Activated CD4-positive, alpha-beta memory T cell treated with anti-CD3 and anti-CD28 coated beads for 36 hours (primary cell): ENCODE data around the gene NETO1. TPM values are rescaled to one million over a fixed set of nuclear protein-coding genes. Genes with fewer than 3 reads are reported as not detected.

ENCODE experiments used
- CTCF ChIA-PET: fragments of 350-600 bp; sonication (Branson Sonifier 250); formaldehyde crosslinking; loops from one replicate; lab custom pipeline; 2021; ENCODE audit warnings: antibody characterized with exemption, inconsistent platforms; lab: Charles Lee
- POLR2A ChIA-PET: fragments of 350-600 bp; sonication (Branson Sonifier 250); formaldehyde crosslinking; loops from one replicate; lab custom pipeline; 2021; ENCODE audit warnings: antibody characterized with exemption; lab: Charles Lee
- DNase-seq: peaks from one replicate; pipeline ENCODE4 v3.0.0-alpha.2; 2020
- H3K27ac Mint-ChIP-seq: one replicate; pipeline ENCODE4 v1.8.0; 2021; ENCODE audit warnings: mixed read lengths
- H3K27me3 Mint-ChIP-seq: one replicate; pipeline ENCODE4 v1.8.0; 2021; ENCODE audit warnings: mixed read lengths
- H3K36me3 Mint-ChIP-seq: one replicate; pipeline ENCODE4 v1.8.0; 2021; ENCODE audit warnings: mixed read lengths
- H3K4me1 Mint-ChIP-seq: one replicate; pipeline ENCODE4 v1.8.0; 2021; ENCODE audit warnings: low read depth, mixed read lengths
- H3K4me3 Mint-ChIP-seq: one replicate; pipeline ENCODE4 v1.8.0; 2021; ENCODE audit warnings: mild to moderate bottlenecking, mixed read lengths
- H3K9me3 Mint-ChIP-seq: one replicate; pipeline ENCODE4 v1.8.0; 2021; ENCODE audit warnings: mixed read lengths
- intact Hi-C: fragments of 100-400 bp; cut with micrococcal nuclease; formaldehyde crosslinking; loops from one replicate; pipeline ENCODE4 v1.15.1; 2023
- total RNA-seq, 2 experiments: library from RNA; stranded (reverse); gene quantifications; one replicate each; pipeline ENCODE4 v1.2.3, GENCODE V29; 2021

NETO1 gene
- total RNA-seq, 2 experiments from 2014 or later, result not detected

DNA sequence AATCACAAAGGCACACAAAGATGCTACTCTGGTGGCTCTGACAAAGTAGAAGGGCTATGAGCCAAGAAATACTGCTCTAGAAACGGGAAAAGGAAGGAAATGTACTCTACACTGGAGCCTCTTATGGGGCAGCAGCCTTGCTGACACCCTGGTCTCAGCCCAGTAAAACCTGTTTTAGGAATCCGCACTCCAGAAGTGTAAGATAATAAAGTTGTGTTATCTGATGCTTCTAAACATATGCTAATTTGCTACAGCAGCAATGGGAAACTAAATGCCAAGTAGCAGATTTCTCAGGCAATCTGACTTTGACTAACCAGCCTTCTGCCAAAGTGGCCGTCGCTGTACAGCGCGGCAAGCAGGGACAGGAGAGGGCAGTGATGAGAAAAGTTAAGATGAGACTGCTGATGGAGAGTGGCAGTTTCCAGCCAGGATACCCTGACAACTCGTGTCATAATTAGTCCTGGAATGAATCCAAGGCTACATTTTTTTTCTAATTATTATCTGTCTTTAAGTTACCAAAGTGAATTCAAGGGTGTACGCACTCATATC lies 99.0 kb downstream of the NETO1 start:
- Mint-ChIP-seq H3K9me3 (no peaks in the 10 kb centered on the region), H3K27me3 (no peaks in the 10 kb centered on the region), H3K4me1 (no peaks in the 10 kb centered on the region), H3K27ac (no peak overlapping the region), H3K36me3 (no peaks in the 10 kb centered on the region), H3K4me3 (no peak overlapping the region)
- ChIA-PET POLR2A (no interaction called here), CTCF (no interaction called here)
- intact Hi-C loops, result no loop called here
- no peak for DNase-seq

- POLR2A ChIA-PET, result no interaction called here
- intact Hi-C loops, result loop anchor here (1.0 to 5.0 kb wide), 2 partner anchors 1080 to 1320 kb away; no protein-coding TSS in a partner anchor
- no peak for DNase-seq
- no peaks in the 10 kb centered on the region for H3K36me3 Mint-ChIP-seq
- H3K4me1 Mint-ChIP-seq, result no peaks in the 10 kb centered on the region
- H3K27ac Mint-ChIP-seq, result no peak overlapping the region
- H3K27me3 Mint-ChIP-seq, result no peaks in the 10 kb centered on the region
- CTCF ChIA-PET, result interaction anchor here (0.6 to 2.3 kb wide), 6 partner anchors 9 to 1354 kb away, joined by 3 to 14 read pairs (median 3); no protein-coding TSS in a partner anchor
- no peak overlapping the region for H3K4me3 Mint-ChIP-seq
- H3K9me3 Mint-ChIP-seq, result no peaks in the 10 kb centered on the region
Measured at GRCh38 chr18:72762515-72763122, 105.2 kb downstream of the NETO1 start.

GRCh38 chr18:72752220-72752619 lies 115.6 kb downstream of the NETO1 start:
- no peak overlapping the region for H3K4me3 Mint-ChIP-seq
- H3K27ac Mint-ChIP-seq, result no peak overlapping the region
- ChIA-PET POLR2A (no interaction called here), CTCF (interaction anchor here (0.6 kb wide), 1 partner anchor 10 kb away, joined by 3 read pairs; no protein-coding TSS in a partner anchor)
- H3K27me3 Mint-ChIP-seq, result no peaks in the 10 kb centered on the region
- no peaks in the 10 kb centered on the region for H3K4me1 Mint-ChIP-seq
- intact Hi-C loops, result no loop called here
- no peaks in the 10 kb centered on the region for H3K9me3 Mint-ChIP-seq
- H3K36me3 Mint-ChIP-seq, result no peaks in the 10 kb centered on the region
- no peak for DNase-seq

DNA sequence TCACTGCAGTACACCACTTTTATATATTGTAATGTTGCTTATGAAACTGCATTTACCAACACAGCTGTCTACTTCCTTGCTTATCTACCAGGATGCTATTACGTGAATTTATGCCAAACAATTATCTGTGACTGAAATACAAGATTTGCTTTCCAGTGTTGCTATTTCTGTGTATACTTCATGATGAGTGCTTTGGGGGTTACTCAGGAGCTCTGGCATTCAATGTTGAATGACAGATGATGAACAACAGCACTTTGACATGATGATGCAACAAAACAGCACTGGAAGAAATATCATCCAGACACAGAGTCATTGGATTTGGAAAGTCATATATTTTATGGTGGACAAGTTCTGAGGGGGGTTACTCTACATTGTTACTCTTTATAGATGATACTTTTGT lies 125.8 kb downstream of the NETO1 start:
- POLR2A ChIA-PET, result no interaction called here

DNA sequence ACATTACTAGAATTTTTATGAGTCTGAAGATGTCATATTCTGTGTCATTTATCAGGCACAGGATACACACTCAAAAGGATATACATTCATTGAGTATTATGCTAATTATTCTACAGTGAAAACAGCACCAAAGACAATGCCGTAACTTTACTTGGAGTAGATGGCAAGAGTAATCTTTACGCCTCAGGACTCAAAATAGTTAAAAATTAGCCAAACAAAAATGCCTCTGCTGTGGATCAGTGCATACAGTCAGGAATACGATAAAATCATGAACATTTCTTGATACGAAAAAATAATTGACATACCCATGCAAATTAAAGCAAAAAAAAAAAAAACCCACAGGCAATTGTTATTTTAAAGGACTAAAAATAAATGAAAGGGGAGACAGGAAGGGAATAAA lies 129.7 kb downstream of the NETO1 start:
- no peaks in the 10 kb centered on the region for H3K9me3 Mint-ChIP-seq
- no peak for DNase-seq

More for the DNA sequence above, 125.8 kb downstream of the NETO1 start:
- Mint-ChIP-seq H3K36me3 (no peaks in the 10 kb centered on the region), H3K4me3 (no peak overlapping the region), H3K27ac (no peak overlapping the region), H3K27me3 (no peaks in the 10 kb centered on the region), H3K4me1 (no peaks in the 10 kb centered on the region), H3K9me3 (no peaks in the 10 kb centered on the region)
- intact Hi-C loops, result no loop called here
- no peak for DNase-seq
- CTCF ChIA-PET, result no interaction called here

DNA sequence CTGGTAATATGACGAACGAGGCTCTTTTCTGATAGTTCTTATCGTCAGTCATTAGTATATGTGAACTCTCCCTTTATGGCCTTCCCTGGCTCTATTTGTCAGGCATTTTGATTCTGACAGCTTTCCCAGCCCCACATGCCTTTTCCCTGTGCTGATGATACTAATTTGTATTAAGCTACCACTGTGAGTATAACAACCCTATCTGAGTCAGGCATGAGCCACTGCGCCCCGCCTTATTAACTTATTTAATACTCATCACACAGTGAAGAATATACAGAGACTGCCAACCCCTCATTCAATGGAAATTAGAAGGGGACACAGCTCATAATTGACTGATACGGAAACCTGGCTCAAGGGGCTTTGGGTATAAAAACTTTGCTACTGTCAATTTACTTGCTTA lies 140.0 kb downstream of the NETO1 start:
- no peak overlapping the region for H3K4me3 Mint-ChIP-seq
- CTCF ChIA-PET, result no interaction called here
- intact Hi-C loops, result no loop called here
- no peak for DNase-seq
- H3K9me3 Mint-ChIP-seq, result peaks cover 13% of the 10 kb centered on the region
- no peaks in the 10 kb centered on the region for H3K36me3 Mint-ChIP-seq
- POLR2A ChIA-PET, result no interaction called here
- H3K27ac Mint-ChIP-seq, result no peak overlapping the region
- no peaks in the 10 kb centered on the region for H3K4me1 Mint-ChIP-seq
- no peaks in the 10 kb centered on the region for H3K27me3 Mint-ChIP-seq

More for the DNA sequence above, 129.7 kb downstream of the NETO1 start:
- POLR2A ChIA-PET, result no interaction called here
- Mint-ChIP-seq H3K27ac (no peak overlapping the region), H3K27me3 (no peaks in the 10 kb centered on the region), H3K4me3 (no peak overlapping the region), H3K36me3 (no peaks in the 10 kb centered on the region), H3K4me1 (no peaks in the 10 kb centered on the region)
- CTCF ChIA-PET, result no interaction called here
- intact Hi-C loops, result no loop called here

DNA sequence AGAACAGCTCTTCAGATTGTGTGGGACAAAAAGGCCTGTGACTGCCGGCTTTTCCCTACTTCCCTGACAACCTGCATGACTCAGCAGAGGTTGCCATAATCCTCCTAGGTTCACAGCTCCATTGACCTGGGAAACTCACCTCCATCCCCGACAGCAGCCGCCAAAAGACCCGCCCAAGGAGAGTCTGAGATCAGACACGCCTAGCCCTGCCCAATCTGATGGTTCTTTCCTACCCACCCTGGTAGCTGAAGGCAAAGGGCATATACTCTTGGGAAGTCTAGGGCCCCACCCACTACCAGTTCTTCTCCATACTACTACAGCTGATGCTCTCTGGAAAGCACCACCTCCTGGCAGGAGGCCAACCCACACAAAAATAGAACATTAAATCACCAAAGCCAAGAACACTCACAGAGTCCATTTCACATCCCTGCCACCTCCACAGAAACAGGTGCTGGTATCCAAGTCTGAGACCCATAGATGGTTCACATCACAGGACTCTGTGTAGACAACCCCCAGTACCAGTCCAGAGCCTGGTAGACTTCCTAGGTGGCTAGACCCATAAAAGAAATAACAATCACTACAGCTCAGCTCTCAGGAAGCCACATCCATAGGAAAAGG lies 140.6 kb downstream of the NETO1 start:
- Mint-ChIP-seq H3K4me3 (no peak overlapping the region), H3K27ac (no peak overlapping the region), H3K4me1 (no peaks in the 10 kb centered on the region), H3K9me3 (peaks cover 15% of the 10 kb centered on the region), H3K27me3 (no peaks in the 10 kb centered on the region), H3K36me3 (no peaks in the 10 kb centered on the region)
- intact Hi-C loops, result no loop called here
- ChIA-PET CTCF (no interaction called here), POLR2A (no interaction called here)
- DNase-seq, result no peak

- no peaks in the 10 kb centered on the region for H3K27me3 Mint-ChIP-seq
- CTCF ChIA-PET, result no interaction called here
- POLR2A ChIA-PET, result no interaction called here
- H3K4me1 Mint-ChIP-seq, result no peaks in the 10 kb centered on the region
- no peak overlapping the region for H3K27ac Mint-ChIP-seq
- no peak for DNase-seq
- intact Hi-C loops, result no loop called here
- H3K9me3 Mint-ChIP-seq, result peaks cover 22% of the 10 kb centered on the region
- H3K36me3 Mint-ChIP-seq, result no peaks in the 10 kb centered on the region
- no peak overlapping the region for H3K4me3 Mint-ChIP-seq
Measured at GRCh38 chr18:72726201-72726600, 141.6 kb downstream of the NETO1 start.

- no peaks in the 10 kb centered on the region for H3K4me1 Mint-ChIP-seq
- intact Hi-C loops, result no loop called here
- H3K27me3 Mint-ChIP-seq, result no peaks in the 10 kb centered on the region
- ChIA-PET CTCF (no interaction called here), POLR2A (no interaction called here)
- H3K36me3 Mint-ChIP-seq, result no peaks in the 10 kb centered on the region
- no peak overlapping the region for H3K4me3 Mint-ChIP-seq
- H3K27ac Mint-ChIP-seq, result no peak overlapping the region
- DNase-seq, result no peak
- peaks cover 19% of the 10 kb centered on the region for H3K9me3 Mint-ChIP-seq
Measured at GRCh38 chr18:72721330-72721729, 146.5 kb downstream of the NETO1 start.

DNA sequence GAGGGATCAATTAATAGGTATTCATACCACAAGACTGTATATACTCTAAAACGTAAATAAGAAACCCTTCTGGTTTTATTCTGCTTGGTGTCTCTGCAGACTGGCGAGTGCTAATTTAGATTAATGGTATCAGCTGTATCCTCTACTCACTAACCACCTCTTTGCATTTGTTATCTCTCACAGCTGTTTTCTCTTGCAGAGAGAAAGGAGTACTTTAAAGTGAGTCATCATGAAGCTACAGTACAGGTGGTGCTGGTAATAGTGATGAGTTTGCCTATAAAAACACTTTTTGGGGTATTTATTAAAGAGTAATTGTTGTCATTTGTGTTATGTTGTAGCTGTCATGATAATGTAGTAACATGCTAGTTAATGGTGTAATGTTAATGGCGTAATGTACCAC lies 147.7 kb downstream of the NETO1 start:
- ChIA-PET CTCF (no interaction called here), POLR2A (no interaction called here)
- Mint-ChIP-seq H3K4me1 (no peaks in the 10 kb centered on the region), H3K27me3 (no peaks in the 10 kb centered on the region), H3K36me3 (no peaks in the 10 kb centered on the region), H3K9me3 (peaks cover 11% of the 10 kb centered on the region), H3K27ac (no peak overlapping the region), H3K4me3 (no peak overlapping the region)
- intact Hi-C loops, result no loop called here
- DNase-seq, result no peak

DNA sequence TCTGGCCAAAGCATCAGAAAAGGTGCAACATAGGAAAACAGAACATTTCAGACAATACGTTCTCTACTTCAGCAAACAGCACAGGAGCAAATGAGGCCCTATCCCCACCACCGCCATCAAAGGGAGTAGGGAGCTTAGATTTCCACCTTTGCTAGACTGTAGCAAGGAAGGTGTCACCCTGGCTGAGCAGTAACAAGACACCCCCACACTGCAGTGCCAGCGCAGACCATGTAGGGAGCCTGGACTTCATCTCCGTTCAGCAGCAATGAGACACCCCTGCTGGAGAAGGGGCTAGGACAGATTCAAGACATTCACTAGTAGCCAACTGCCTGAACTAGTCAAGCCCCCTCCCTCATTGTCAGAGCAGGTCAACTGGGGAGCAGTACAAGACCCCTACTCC lies 163.6 kb downstream of the NETO1 start:
- POLR2A ChIA-PET, result no interaction called here
- Mint-ChIP-seq H3K27me3 (peaks cover 1% of the 10 kb centered on the region), H3K4me3 (no peak overlapping the region), H3K27ac (no peak overlapping the region), H3K9me3 (no peaks in the 10 kb centered on the region), H3K36me3 (no peaks in the 10 kb centered on the region), H3K4me1 (no peaks in the 10 kb centered on the region)
- intact Hi-C loops, result no loop called here
- no peak for DNase-seq
- CTCF ChIA-PET, result no interaction called here

GRCh38 chr18:72700961-72701710 lies 166.7 kb downstream of the NETO1 start:
- intact Hi-C loops, result no loop called here
- peaks cover 2% of the 10 kb centered on the region for H3K9me3 Mint-ChIP-seq
- ChIA-PET POLR2A (no interaction called here), CTCF (no interaction called here)
- no peak overlapping the region for H3K27ac Mint-ChIP-seq
- H3K27me3 Mint-ChIP-seq, result peaks cover 1% of the 10 kb centered on the region
- H3K4me1 Mint-ChIP-seq, result no peaks in the 10 kb centered on the region
- H3K4me3 Mint-ChIP-seq, result no peak overlapping the region
- no peak for DNase-seq
- H3K36me3 Mint-ChIP-seq, result no peaks in the 10 kb centered on the region
